BE2C (cell line): ENCODE results near the gene MAP3K3.

Experiments
- DNase-seq: peaks from one replicate; pipeline ENCODE4 v3.0.0-alpha.2; 2020
- H3K27me3 ChIP-seq: fragments of 250-450 bp; sonication (Bioruptor Pico); 2 replicates; pipeline ENCODE4 v1.5.1; 2020; ENCODE audit warnings: mild to moderate bottlenecking
- H3K36me3 ChIP-seq: fragments of 250-450 bp; sonication (Bioruptor Pico); 2 replicates; pipeline ENCODE4 v1.5.1; 2020; ENCODE audit warnings: mild to moderate bottlenecking
- H3K4me1 ChIP-seq: fragments of 250-450 bp; sonication (Bioruptor Pico); 2 replicates; pipeline ENCODE4 v1.5.1; 2020
- H3K4me3 ChIP-seq: 2 replicates; pipeline ENCODE4 v1.5.1; 2011; ENCODE audit warnings: low read depth, low read length
- H3K9me3 ChIP-seq: fragments of 250-450 bp; sonication (Bioruptor Pico); 2 replicates; pipeline ENCODE4 v1.5.1; 2020
- TF ChIP-seq, protein P1 (sequence below): IDR thresholded peaks from 2 replicates; pipeline ENCODE4 v1.5.1; 2012; ENCODE audit warnings: mild to moderate bottlenecking, low read depth, low read length

The MAP3K3 gene

DNA sequence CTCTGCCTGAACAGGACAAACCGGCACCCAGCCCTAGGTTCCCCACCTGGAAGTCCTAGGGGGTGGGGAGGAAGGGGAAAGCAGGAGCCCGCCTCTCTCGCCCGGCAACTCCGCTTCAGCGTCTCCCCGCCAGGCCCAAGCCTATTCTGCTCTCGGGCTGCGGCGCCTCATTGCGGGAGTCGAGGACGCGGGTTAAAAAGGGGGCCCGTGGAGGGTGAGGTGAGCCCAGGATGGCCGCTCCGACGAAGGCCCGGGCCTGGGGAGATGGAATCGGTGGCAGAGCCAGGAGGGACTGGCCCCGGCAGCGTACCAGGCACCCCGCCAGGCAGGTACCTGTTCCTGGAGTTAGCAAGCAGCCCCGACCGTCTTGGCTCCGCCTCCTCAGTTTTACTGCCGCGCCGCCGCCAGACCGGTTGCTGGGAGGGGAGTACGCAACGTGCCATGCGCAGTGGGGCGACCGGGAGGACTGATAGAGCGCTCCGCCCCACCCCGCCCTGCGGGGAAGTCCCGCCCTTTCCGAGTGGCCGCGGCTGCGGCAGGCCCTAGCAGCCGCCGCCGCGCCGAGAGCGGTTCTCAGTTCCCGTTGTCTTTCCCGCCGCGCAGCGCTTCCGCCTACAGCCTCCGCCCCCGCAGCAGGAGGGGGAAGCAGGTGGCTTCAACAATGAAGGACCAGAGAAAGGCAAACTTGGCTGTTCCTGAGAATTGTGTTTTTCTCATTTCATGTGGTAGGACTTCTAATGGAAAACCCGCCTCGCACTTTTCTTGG, 119.4 kb downstream of the MAP3K3 start, which contains the start of gene STRADA:
Gene STRADA, minus strand, starts transcription at position 392 of the 766 bp plus-strand sequence. CDS start 13,430 bp downstream, outside the sequence.
- H3K27me3 ChIP-seq: no peaks in the 10 kb centered on the region
- peak within 1 kb of the TSS; percentile 88 for H3K4me3 ChIP-seq
- TF ChIP-seq, protein P1, sequence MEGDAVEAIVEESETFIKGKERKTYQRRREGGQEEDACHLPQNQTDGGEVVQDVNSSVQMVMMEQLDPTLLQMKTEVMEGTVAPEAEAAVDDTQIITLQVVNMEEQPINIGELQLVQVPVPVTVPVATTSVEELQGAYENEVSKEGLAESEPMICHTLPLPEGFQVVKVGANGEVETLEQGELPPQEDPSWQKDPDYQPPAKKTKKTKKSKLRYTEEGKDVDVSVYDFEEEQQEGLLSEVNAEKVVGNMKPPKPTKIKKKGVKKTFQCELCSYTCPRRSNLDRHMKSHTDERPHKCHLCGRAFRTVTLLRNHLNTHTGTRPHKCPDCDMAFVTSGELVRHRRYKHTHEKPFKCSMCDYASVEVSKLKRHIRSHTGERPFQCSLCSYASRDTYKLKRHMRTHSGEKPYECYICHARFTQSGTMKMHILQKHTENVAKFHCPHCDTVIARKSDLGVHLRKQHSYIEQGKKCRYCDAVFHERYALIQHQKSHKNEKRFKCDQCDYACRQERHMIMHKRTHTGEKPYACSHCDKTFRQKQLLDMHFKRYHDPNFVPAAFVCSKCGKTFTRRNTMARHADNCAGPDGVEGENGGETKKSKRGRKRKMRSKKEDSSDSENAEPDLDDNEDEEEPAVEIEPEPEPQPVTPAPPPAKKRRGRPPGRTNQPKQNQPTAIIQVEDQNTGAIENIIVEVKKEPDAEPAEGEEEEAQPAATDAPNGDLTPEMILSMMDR: no peak
- peaks cover 8% of the 10 kb centered on the region for H3K36me3 ChIP-seq
- peak; percentile 100 for DNase-seq
- H3K9me3 ChIP-seq: no peaks in the 10 kb centered on the region
- H3K4me1 ChIP-seq: no peaks in the 10 kb centered on the region
